OCI-LY1 (cell line): ENCODE measurements around the gene RASSF9.

Experiments
- CTCF ChIP-seq: fragments of 200-600 bp; sonication (generic), shearing (Covaris generic); IDR thresholded peaks from 2 replicates; pipeline ENCODE4 v1.5.1; 2017; ENCODE audit warnings: mild to moderate bottlenecking, antibody characterized with exemption, low read length, moderate library complexity, mixed read lengths
- EZH2 ChIP-seq: fragments of 200-600 bp; sonication (generic), shearing (Covaris generic); IDR thresholded peaks from 2 replicates; pipeline ENCODE4 v1.8.0; 2017; ENCODE audit warnings: borderline replicate concordance, mixed run types, mild to moderate bottlenecking, antibody characterized with exemption, low read length, moderate library complexity, mixed read lengths

- TF ChIP-seq CTCF (no peak), EZH2 (no peak)
Measured at GRCh38 chr12:85804663-85805062, 31.5 kb downstream of the RASSF9 start.
